ENCODE measurements around the gene ACTRT3. TPM values are rescaled to one million over a fixed set of nuclear protein-coding genes. Genes with fewer than 3 reads are reported as not detected.

The ACTRT3 gene
- total and polyA plus RNA-seq, 2 of the 13 experiments (the other 11 are each of a cell fraction or from before 2014, with no cell fraction given): 0.42 to 0.97 TPM

- TF ChIP-seq AKNA (CRISPR knock-in tag; IDR thresholded peaks at IDR 0.05; ENCODE audit: borderline replicate concordance): no peak
- TF ChIP-seq ZNF232 (CRISPR knock-in tag; IDR thresholded peaks at IDR 0.05; ENCODE audit: borderline replicate concordance): 0 out of 2 replicates have a peak, but pooled peaks have one; percentile 36
- TF ChIP-seq MTERF4 (CRISPR knock-in tag; IDR thresholded peaks at IDR 0.05): no peak
- TF ChIP-seq TRIM24 (CRISPR knock-in tag; IDR thresholded peaks at IDR 0.05): no peak
- TF ChIP-seq UBTF (CRISPR knock-in tag; IDR thresholded peaks at IDR 0.05): peak; percentile 99
- no peak for TF ChIP-seq ZNF224 (CRISPR knock-in tag; IDR thresholded peaks at IDR 0.05)
- no peak for TF ChIP-seq HOXA7 (CRISPR knock-in tag; IDR thresholded peaks at IDR 0.05)
- TF ChIP-seq RBFOX2 (IDR thresholded peaks at IDR 0.05; ENCODE audit: low read depth, low read length): peak; percentile 76
- no peak for TF ChIP-seq HOXA9 (CRISPR knock-in tag; IDR thresholded peaks at IDR 0.05; ENCODE audit: borderline replicate concordance)
- TF ChIP-seq KAT8 (CRISPR knock-in tag; IDR thresholded peaks at IDR 0.05): peak; percentile 57; the same call in 1 of the 2 replicates
- TF ChIP-seq ZNF792 (CRISPR knock-in tag; IDR thresholded peaks at IDR 0.05): no peak
- no peak for TF ChIP-seq IKZF5 (CRISPR knock-in tag; IDR thresholded peaks at IDR 0.05)
- no peak for TF ChIP-seq SNAPC4 (CRISPR knock-in tag; IDR thresholded peaks at IDR 0.05)
Observed at GRCh38 chr3:169769287-169770181, at the start of gene ACTRT3 (continued).
